ENCODE measurements around the gene LMO7. TPM values are rescaled to one million over a fixed set of nuclear protein-coding genes. Genes with fewer than 3 reads are reported as not detected.

LMO7 gene
- total and polyA plus RNA-seq, 10 donors = 2.2 to 15.5 (median 8.2) TPM

DNA sequence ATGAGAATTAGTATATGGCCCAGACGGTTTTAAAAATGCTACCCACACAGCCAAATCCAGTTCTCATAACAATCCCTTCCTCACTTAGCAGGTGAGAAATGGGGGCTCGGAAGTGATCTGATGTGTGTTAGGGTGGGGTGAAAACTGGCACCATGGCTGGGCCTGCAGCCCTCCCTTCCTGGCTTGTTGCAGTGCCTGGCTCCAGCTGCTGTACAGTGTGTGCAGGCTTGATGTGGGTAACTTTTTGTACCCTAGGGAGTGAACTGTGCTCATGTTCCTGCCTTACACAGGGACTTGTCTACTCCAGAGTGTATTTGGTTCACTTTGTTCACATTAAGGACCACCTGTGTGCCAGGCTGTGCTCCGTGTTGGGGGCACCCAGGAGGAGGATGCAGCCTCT lies 177.2 kb downstream of the LMO7 start:
- Histone ChIP-seq H3K27ac (no peak overlapping the region), H3K4me3 (no peak overlapping the region)
- no peak for DNase-seq

DNA sequence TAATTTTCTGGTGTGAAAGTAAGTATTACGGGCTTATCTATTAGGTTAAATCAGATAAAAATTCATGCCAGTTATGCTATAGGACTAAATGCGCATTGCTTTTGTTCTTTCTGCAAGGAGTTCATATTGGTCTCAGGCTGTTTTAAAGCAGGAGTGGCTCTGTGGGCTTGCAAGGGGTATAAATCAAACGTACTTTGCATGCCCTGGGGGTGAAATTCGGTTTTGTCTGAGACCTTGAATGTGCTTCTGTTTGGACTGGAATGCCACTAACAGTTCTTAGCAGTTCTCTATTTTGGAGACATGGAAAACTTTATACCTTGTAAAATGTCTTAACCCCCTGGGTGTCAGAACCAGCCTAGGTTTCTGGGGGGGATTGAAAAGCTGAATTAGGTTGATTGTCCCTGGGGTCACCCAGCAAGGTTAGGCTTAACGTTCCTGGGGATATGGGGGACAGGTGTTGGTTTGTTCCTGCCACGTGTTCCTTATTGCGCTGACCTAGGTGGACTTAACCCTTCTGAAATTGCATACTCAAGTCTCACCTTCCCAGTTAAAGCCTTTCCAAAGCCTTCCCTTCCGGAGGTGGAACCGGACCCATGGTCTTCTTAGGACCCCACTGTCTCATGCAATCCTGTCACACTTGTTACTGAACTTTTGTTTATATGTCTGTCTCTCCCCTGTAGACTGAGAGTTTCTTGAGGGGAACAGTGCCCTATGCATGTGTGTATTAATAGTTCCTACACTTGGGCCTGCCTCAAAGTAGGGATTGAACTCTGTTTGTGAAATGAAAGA lies 182.2 kb downstream of the LMO7 start:
- Histone ChIP-seq H3K27me3 (replicated peaks in 1 of 7) (no peaks in the 10 kb centered on the region), H3K36me3 (peaks cover 0 to 21% (median 0%) of the 10 kb centered on the region in 6 donors), H3K4me3 (no peak overlapping the region), H3K9me3 (no peaks in the 10 kb centered on the region), H3K4me1 (no peaks in the 10 kb centered on the region), H3K27ac (no peak overlapping the region)
- intact Hi-C loops (cut with DNase I; ENCODE audit: low total_unique reads) = no loop called here
- no peak for DNase-seq
- WGBS, 5 donors = 88 to 97% (median 89%) methylated on average over 9 of the region's 9 CpGs
- no peak for TF ChIP-seq POLR2A (IDR thresholded peaks at IDR 0.05)
- no peak for TF ChIP-seq POLR2AphosphoS5 (IDR thresholded peaks at IDR 0.05)
- TF ChIP-seq, protein P1, sequence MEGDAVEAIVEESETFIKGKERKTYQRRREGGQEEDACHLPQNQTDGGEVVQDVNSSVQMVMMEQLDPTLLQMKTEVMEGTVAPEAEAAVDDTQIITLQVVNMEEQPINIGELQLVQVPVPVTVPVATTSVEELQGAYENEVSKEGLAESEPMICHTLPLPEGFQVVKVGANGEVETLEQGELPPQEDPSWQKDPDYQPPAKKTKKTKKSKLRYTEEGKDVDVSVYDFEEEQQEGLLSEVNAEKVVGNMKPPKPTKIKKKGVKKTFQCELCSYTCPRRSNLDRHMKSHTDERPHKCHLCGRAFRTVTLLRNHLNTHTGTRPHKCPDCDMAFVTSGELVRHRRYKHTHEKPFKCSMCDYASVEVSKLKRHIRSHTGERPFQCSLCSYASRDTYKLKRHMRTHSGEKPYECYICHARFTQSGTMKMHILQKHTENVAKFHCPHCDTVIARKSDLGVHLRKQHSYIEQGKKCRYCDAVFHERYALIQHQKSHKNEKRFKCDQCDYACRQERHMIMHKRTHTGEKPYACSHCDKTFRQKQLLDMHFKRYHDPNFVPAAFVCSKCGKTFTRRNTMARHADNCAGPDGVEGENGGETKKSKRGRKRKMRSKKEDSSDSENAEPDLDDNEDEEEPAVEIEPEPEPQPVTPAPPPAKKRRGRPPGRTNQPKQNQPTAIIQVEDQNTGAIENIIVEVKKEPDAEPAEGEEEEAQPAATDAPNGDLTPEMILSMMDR (IDR thresholded peaks at IDR 0.05 in 8 of 11, conservative IDR thresholded peaks at IDR 0.05 in 3 of 11) = no peak

More for the DNA sequence above, 177.2 kb downstream of the LMO7 start:
- Histone ChIP-seq H3K27me3 (replicated peaks in 1 of 7) (no peaks in the 10 kb centered on the region), H3K9me3 (no peaks in the 10 kb centered on the region), H3K4me1 (peaks cover 0 to 3% (median 0%) of the 10 kb centered on the region in 6 donors), H3K36me3 (no peaks in the 10 kb centered on the region)
- intact Hi-C loops (cut with DNase I; ENCODE audit: low total_unique reads) = no loop called here
- TF ChIP-seq, protein P1 (IDR thresholded peaks at IDR 0.05 in 8 of 11, conservative IDR thresholded peaks at IDR 0.05 in 3 of 11) = no peak
- no peak for TF ChIP-seq POLR2AphosphoS5 (IDR thresholded peaks at IDR 0.05)
- no peak for TF ChIP-seq POLR2A (IDR thresholded peaks at IDR 0.05)
- WGBS, 5 donors = 80 to 89% (median 87%) methylated on average over 3 of the region's 3 CpGs

DNA sequence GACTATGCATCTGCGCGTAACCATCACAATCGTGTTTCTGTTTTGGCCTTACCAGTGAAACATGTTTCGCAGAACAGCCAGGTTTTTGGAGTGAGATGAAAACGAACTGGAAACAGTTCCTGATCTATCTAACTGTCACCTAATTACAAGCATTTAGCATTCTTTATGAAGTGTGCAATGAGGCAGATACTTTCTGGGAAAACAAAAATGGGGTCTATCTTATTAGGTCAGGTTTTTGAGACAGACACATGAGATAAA lies 182.8 kb downstream of the LMO7 start:
- TF ChIP-seq, protein P1 (IDR thresholded peaks at IDR 0.05 in 8 of 11, conservative IDR thresholded peaks at IDR 0.05 in 3 of 11) = no peak
- TF ChIP-seq POLR2AphosphoS5 (IDR thresholded peaks at IDR 0.05) = no peak
- no peak for TF ChIP-seq POLR2A (IDR thresholded peaks at IDR 0.05)
- WGBS, 5 donors = 94 to 99% (median 96%) methylated on average over 5 of the region's 5 CpGs
- H3K27ac ChIP-seq = no peak overlapping the region
- no peaks in the 10 kb centered on the region for H3K9me3 ChIP-seq
- peaks cover 0 to 25% (median 0%) of the 10 kb centered on the region in 6 donors for H3K36me3 ChIP-seq
- no peaks in the 10 kb centered on the region for H3K27me3 ChIP-seq (replicated peaks in 1 of 7)
- no peaks in the 10 kb centered on the region for H3K4me1 ChIP-seq
- H3K4me3 ChIP-seq = no peak overlapping the region
- DNase-seq = no peak
- intact Hi-C loops (cut with DNase I; ENCODE audit: low total_unique reads) = no loop called here

DNA sequence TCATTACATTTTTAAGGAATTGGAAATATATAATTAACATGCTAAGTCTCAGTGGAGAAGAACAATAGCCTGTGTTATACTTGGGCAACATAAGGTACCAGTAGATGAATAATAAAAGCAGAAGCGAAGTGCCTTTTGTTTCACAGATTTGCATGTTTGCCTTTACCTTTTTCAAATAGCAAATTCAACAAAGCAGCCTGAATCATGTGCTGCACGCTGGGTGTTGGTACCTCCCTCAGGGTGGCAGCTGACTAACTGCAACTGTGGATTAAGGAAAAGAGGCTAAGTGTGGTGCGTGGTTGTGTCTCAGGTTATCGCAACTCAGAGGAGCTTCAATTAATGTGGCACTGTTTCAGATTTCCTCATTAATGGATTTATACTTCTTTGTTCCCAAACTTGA lies 189.0 kb downstream of the LMO7 start:
- Histone ChIP-seq H3K9me3 (no peaks in the 10 kb centered on the region), H3K27ac (no peak overlapping the region), H3K4me1 (no peaks in the 10 kb centered on the region), H3K27me3 (replicated peaks in 1 of 7) (no peaks in the 10 kb centered on the region), H3K36me3 (peaks cover 0 to 16% (median 0%) of the 10 kb centered on the region in 6 donors), H3K4me3 (no peak overlapping the region)
- TF ChIP-seq, protein P1 (IDR thresholded peaks at IDR 0.05 in 8 of 11, conservative IDR thresholded peaks at IDR 0.05 in 3 of 11) = no peak
- TF ChIP-seq POLR2A (IDR thresholded peaks at IDR 0.05) (no peak), POLR2AphosphoS5 (IDR thresholded peaks at IDR 0.05) (no peak)
- no peak for DNase-seq
- intact Hi-C loops (cut with DNase I; ENCODE audit: low total_unique reads) = no loop called here
- WGBS, 5 donors = 88 to 98% (median 94%) methylated on average over 4 of the region's 4 CpGs

All from spleen (tissue), 11 donors.